CD4-positive, alpha-beta T cell treated with Interleukin-2 at 100 ng/mL for 4 hours (primary cell): ENCODE data around the gene FBXW2.

ENCODE experiments used
- DNase-seq: peaks from one replicate; pipeline ENCODE4 v3.0.0-alpha.2; 2020; ENCODE audit warnings: low spot score

FBXW2 gene

GRCh38 chr9:120742951-120743416 lies 50.2 kb downstream of the FBXW2 start:
- peak; percentile 39 for DNase-seq

- no peak for DNase-seq
Observed at GRCh38 chr9:120741701-120742100, 51.5 kb downstream of the FBXW2 start.

DNA sequence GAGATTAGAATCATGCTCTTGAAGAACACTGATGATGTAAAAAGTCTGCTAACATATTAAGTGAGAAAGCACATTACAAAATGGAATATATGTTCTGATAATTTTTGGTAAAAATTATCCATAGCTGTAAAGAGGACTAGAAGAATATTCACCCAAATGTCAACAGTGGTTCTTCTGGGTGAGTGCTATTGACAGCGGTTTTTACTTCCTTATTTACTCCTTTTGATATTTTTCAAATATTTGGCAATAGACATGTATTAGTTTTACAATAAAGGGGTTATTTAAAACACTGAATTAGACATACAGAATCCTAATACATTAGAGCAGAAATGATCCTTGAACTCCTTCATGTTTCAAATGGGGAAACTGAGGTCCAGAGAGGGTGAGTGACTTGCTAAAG lies 52.0 kb downstream of the FBXW2 start:
- DNase-seq, result no peak

GRCh38 chr9:120740132-120740531 lies 53.1 kb downstream of the FBXW2 start:
- no peak for DNase-seq

DNA sequence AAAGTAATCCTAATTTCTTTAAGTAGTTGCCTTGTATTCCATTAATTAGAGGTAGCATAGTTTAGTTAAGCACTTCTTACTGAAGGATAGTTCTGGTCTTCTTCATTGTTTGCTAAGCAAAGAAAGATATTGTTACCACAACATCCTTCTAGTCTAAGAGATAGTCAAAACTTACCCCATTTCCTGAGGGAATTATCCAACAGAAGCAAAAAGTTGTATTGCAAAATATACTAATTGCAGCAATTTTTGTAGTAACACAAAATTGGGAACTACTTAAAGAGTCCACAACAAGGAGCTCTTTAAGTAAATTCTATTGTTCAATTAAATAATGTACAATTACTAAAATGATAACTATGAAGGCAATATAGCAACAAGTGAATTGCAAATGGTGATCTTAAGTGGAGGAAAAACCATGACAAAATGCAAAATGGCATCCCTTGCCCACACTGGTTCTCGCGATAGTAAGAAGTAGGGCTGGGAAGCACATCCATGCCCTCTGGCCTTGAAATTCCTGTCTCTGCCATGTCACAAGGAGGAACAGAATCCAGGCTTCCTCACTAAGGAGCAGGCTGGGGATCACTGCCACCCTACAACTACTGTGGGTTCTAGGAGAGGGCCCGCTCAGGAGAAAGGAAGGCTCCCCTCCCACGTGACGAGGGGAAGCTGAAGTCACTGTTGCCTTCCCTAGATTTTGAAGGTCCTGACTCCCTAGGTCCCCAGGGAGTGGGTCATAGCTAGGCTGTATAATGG lies 55.6 kb downstream of the FBXW2 start:
- DNase-seq, result no peak

GRCh38 chr9:120736881-120737280 lies 56.3 kb downstream of the FBXW2 start:
- no peak for DNase-seq

- DNase-seq, result no peak
Observed at GRCh38 chr9:120735415-120736126, 57.6 kb downstream of the FBXW2 start.

- DNase-seq, result no peak
Observed at GRCh38 chr9:120734607-120735410, 58.4 kb downstream of the FBXW2 start.

- no peak for DNase-seq
Observed at GRCh38 chr9:120733190-120733589, 60.0 kb downstream of the FBXW2 start.

- DNase-seq, result no peak
Observed at GRCh38 chr9:120730654-120731514, 62.3 kb downstream of the FBXW2 start.

GRCh38 chr9:120729791-120730241 lies 63.4 kb downstream of the FBXW2 start:
- no peak for DNase-seq

DNA sequence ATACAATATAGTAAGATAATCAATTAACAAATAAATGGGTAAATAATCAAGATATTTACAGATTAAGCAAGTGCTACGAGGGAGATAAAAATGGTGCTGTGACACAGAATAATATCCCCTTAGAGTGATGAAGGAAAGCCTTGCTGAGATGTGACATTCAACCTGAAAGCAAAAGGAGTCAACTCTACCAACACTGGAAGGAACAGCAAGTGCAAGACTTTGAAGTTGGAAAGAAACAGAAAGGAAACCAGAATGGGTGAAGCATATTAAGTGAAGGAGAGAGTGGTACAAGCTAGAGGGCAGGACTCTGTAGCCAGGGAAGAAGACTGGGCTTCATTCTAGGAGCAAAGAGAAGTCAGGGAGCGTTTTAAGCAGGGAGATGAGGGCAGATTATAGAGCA lies 66.7 kb downstream of the FBXW2 start:
- no peak for DNase-seq

DNA sequence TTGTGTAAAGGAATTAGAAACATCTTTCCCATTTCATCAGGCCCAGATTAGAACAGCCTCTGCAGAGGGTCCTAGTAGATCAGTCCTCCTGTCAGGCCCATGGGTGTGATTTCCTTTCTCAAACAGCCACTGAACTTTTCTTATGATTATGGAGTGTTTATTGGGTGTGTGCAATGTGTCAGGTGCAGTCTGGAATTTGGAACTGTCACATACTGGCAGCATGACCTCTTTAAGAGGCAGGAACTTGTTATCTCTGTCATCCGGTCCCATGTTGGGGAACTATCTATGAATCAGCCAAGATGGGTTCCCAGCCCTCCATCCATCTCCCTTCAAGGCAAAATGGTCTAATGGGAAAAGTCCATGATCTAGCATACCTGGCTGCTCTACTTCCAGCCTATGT lies 67.3 kb downstream of the FBXW2 start:
- no peak for DNase-seq

- no peak for DNase-seq
Observed at GRCh38 chr9:120724757-120725400, 68.3 kb downstream of the FBXW2 start.

GRCh38 chr9:120723565-120723964 lies 69.7 kb downstream of the FBXW2 start:
- no peak for DNase-seq

DNA sequence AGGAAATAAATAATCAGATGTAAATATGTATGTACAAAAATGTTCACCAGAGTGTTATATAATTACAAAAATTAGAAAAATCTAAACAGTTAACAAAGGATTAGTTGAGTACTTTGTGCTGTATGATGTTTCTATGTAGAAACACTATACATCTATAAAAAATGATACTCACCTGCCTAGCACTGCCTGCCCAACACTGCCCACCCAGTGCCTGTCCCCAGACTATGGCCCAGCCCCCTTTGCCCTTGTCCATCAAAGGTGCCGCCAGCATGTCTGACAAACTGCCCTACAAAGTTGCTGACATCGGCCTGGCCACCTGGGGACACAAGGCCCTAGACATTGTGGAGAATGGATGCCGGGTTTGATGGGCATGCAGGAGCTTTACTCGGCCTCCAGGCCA lies 72.8 kb downstream of the FBXW2 start:
- no peak for DNase-seq

GRCh38 chr9:120718316-120718715 lies 74.9 kb downstream of the FBXW2 start:
- no peak for DNase-seq

- no peak for DNase-seq
Observed at GRCh38 chr9:120717176-120717575, 76.0 kb downstream of the FBXW2 start.

GRCh38 chr9:120716483-120716882 lies 76.7 kb downstream of the FBXW2 start:
- DNase-seq, result no peak

DNA sequence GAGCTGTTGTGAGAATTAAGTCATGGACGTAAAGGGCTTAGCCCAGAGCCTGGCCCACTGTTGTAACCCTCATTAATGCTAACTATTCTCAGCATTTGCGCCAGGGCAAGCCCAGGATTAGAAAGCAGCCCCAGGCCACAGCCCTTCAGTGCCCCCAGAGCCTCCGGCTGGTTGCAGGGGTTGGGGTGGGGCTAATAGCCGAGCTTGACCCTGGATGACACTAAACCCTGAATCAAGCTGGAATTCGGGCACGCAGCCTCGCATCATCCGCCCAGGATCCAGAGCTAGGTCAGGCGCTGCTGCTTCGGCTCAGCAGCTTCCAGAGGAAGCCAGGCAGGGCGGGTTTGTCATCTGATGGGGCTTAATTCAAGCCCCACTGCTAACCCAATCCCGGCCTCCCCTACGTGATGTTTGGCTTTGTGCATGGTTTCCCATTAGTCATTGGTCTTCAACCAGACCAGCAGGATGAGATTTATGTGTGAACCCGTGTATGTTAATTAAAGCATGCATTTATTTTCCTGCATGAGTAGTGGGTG lies 77.8 kb downstream of the FBXW2 start:
- no peak for DNase-seq

DNA sequence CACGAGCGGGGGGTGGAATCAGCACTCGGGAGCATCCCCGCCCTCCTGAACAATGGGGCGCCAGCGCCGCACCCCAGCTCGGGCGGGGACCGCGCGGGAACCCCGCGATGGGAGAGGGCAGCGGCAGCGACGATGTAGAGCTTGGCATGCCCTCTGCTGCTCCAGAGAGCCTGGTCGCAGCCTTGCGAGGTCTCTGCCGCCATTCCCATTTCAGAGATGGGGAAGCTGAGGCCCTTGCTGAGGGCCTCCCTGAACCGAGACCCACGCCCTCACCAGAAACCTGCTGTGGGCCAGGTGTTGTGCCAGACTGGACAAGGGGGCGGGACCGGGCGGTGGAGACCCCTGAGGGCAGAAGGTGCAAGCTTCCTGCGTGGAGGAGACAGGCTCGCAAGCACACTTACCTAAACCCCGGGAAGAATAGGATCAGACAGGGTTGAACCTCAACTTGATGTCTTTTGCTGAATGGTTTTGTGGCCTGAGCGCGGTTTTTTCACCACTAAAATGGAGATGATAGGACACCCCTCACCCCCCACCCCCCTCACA lies 78.3 kb downstream of the FBXW2 start:
- DNase-seq, result no peak
